DND-41 (cell line): ENCODE measurements around the gene KLRC2.
"Not testable (repeated sequence)": the region's sequence is repeated elsewhere in the genome, so short reads cannot be mapped to it uniquely, and the experiment has no call there.

Experiments used
- ATAC-seq: fragments of 200-7000 bp; cut with Tn5 transposase; 3 replicates; pipeline ENCODE4 v1.9.1; 2021; ENCODE audit warnings: low read depth; ENCODE audit not compliant: insufficient read depth
- DNase-seq: peaks from one replicate; pipeline ENCODE4 v3.0.0-alpha.2; 2020
- H2AFZ ChIP-seq: 2 replicates; pipeline ENCODE4 v1.6.0; 2012; ENCODE audit warnings: low read depth, low read length
- H3K27ac ChIP-seq: 2 replicates; pipeline ENCODE4 v1.5.1; 2012; ENCODE audit warnings: low read length, inconsistent platforms
- H3K27me3 ChIP-seq: fragments of 200-600 bp; sonication (generic); 2 replicates; pipeline ENCODE4 v1.6.0; 2012; ENCODE audit warnings: low read length, mild to moderate bottlenecking, inconsistent platforms; ENCODE audit not compliant: insufficient read depth, poor library complexity
- H3K36me3 ChIP-seq: 2 replicates; pipeline ENCODE4 v1.5.1; 2012; ENCODE audit warnings: low read length, inconsistent platforms; ENCODE audit not compliant: insufficient read depth
- H3K4me1 ChIP-seq: 2 replicates; pipeline ENCODE4 v1.5.1; 2012; ENCODE audit warnings: mild to moderate bottlenecking, low read length; ENCODE audit not compliant: insufficient read depth
- H3K4me2 ChIP-seq: 2 replicates; pipeline ENCODE4 v1.6.0; 2012; ENCODE audit warnings: mild to moderate bottlenecking, moderate library complexity, low read length, inconsistent platforms; ENCODE audit not compliant: insufficient read depth
- H3K4me3 ChIP-seq, 2 experiments: fragments of 200-600 bp in 1 of 2; shearing (Covaris generic) in 1 of 2; 2 replicates each; pipeline ENCODE4 v1.5.1; 2012 to 2016; ENCODE audit warnings: inconsistent platforms in 2 of 2, low read length in 2 of 2, mild to moderate bottlenecking in 2 of 2, low read depth in 1 of 2, moderate library complexity in 1 of 2
- H3K79me2 ChIP-seq: 2 replicates; pipeline ENCODE4 v1.6.0; 2012; ENCODE audit warnings: low read length, inconsistent platforms; ENCODE audit not compliant: insufficient read depth
- H3K9ac ChIP-seq: 2 replicates; pipeline ENCODE4 v1.6.0; 2012; ENCODE audit warnings: low read depth, mild to moderate bottlenecking, inconsistent platforms, low read length, moderate library complexity
- H3K9me3 ChIP-seq: 2 replicates; pipeline ENCODE4 v1.5.1; 2012; ENCODE audit warnings: low read length, moderate library complexity, mild to moderate bottlenecking, inconsistent platforms; ENCODE audit not compliant: insufficient read depth, severe bottlenecking
- H4K20me1 ChIP-seq: 2 replicates; pipeline ENCODE4 v1.6.0; 2012; ENCODE audit warnings: low read length; ENCODE audit not compliant: insufficient read depth
- EZH2 ChIP-seq: IDR thresholded peaks from 3 replicates; pipeline ENCODE4 v1.6.1; 2012; ENCODE audit warnings: borderline replicate concordance, low read depth, mild to moderate bottlenecking, moderate library complexity, low read length, inconsistent platforms; ENCODE audit not compliant: severe bottlenecking
- TF ChIP-seq, protein P1 (sequence below): IDR thresholded peaks from 2 replicates; pipeline ENCODE4 v1.5.1; 2012; ENCODE audit warnings: borderline replicate concordance, low read length, moderate library complexity, mild to moderate bottlenecking; ENCODE audit not compliant: poor library complexity, severe bottlenecking; ENCODE audit errors: extremely low read depth

Gene KLRC2

GRCh38 chr12:10430623-10431022 lies 5.2 kb downstream of the KLRC2 start:
- not testable (repeated sequence) for DNase-seq, H3K27me3 ChIP-seq, H4K20me1 ChIP-seq, H3K9me3 ChIP-seq, H3K9ac ChIP-seq, H2AFZ ChIP-seq, H3K4me1 ChIP-seq, H3K79me2 ChIP-seq, H3K36me3 ChIP-seq, ATAC-seq, H3K27ac ChIP-seq, H3K4me2 ChIP-seq, H3K4me3 ChIP-seq

DNA sequence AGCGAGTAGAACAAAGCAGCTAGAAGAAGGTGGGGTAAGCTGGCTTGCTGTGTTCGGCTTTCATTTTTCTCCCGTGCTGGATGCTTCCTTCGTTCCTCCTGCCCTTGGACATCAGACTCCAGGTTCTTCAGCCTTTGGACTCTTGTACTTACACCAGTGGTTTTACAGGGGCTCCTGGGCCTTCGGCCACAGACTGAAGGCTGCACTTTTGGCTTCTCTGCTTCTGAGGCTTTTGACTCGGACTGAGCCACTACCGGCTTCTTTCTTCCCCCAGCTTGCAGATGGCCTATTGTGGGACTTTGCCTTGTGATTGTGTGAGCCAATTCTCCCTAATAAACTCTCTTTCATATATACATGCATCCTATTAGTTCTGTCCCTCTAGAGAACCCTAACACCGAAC lies 9.9 kb downstream of the KLRC2 start:
- not testable (repeated sequence) for H3K4me3 ChIP-seq, H3K9me3 ChIP-seq, H2AFZ ChIP-seq, DNase-seq, H4K20me1 ChIP-seq, H3K4me2 ChIP-seq, H3K4me1 ChIP-seq, ATAC-seq, H3K9ac ChIP-seq, H3K36me3 ChIP-seq, H3K79me2 ChIP-seq, H3K27me3 ChIP-seq, H3K27ac ChIP-seq

GRCh38 chr12:10424260-10424899 lies 11.4 kb downstream of the KLRC2 start:
- H3K79me2 ChIP-seq, H3K27ac ChIP-seq, H3K27me3 ChIP-seq, H3K9me3 ChIP-seq, H3K9ac ChIP-seq, H4K20me1 ChIP-seq, H2AFZ ChIP-seq, H3K4me1 ChIP-seq, DNase-seq, H3K4me2 ChIP-seq, H3K36me3 ChIP-seq, ATAC-seq, H3K4me3 ChIP-seq: not testable (repeated sequence)

GRCh38 chr12:10422159-10422558 lies 13.7 kb downstream of the KLRC2 start:
- not testable (repeated sequence) for H3K9me3 ChIP-seq, H3K4me2 ChIP-seq, DNase-seq, H3K4me3 ChIP-seq, H4K20me1 ChIP-seq, H3K36me3 ChIP-seq, ATAC-seq, H3K4me1 ChIP-seq, H3K9ac ChIP-seq, H3K27me3 ChIP-seq, H3K27ac ChIP-seq, H2AFZ ChIP-seq, H3K79me2 ChIP-seq

DNA sequence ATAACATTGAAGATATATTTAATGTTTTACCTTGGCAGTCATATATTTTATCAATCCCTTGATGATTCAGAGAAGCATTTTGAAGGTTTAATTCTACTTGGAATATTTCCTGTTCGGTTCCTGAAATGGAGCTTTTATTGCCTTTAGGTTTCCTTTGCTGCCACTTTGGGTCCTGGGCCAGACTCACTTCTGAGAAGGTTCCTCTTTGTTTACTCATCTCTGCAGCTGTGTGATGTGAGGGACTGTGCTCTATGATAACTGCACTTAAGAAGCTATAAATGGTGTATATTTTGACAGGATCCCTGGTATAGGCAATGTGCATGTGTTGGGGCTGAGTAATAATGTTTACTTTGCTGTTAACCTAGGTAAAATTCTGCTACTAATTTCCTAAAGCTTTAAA lies 15.5 kb downstream of the KLRC2 start, which contains the start of gene KLRC3:
KLRC3 (minus strand) TSS at position 262 of the 400 bp plus-strand sequence; CDS start at position 217, 45 bp downstream.
- not testable (repeated sequence) for H3K9ac ChIP-seq, H3K36me3 ChIP-seq

GRCh38 chr12:10409392-10409791 lies 26.4 kb downstream of the KLRC2 start, which contains the start of gene KLRC4:
Gene KLRC4 (minus strand): TSS chr12:10409757. CDS start chr12:10409575, 182 bp downstream.
- Histone ChIP-seq H3K4me2 (no peak within 1 kb of the TSS), H3K36me3 (no peaks in the 10 kb centered on the region), H3K4me3 (no peak within 1 kb of the TSS), H3K79me2 (no peaks in the 10 kb centered on the region), H2AFZ (no peak within 1 kb of the TSS), H3K27ac (no peak within 1 kb of the TSS), H4K20me1 (no peaks in the 10 kb centered on the region), H3K9ac (no peak within 1 kb of the TSS), H3K27me3 (no peaks in the 10 kb centered on the region), H3K9me3 (no peaks in the 10 kb centered on the region), H3K4me1 (no peaks in the 10 kb centered on the region)
- DNase-seq = no peak
- ATAC-seq = no peak
- no peak for TF ChIP-seq EZH2
- TF ChIP-seq, protein P1, sequence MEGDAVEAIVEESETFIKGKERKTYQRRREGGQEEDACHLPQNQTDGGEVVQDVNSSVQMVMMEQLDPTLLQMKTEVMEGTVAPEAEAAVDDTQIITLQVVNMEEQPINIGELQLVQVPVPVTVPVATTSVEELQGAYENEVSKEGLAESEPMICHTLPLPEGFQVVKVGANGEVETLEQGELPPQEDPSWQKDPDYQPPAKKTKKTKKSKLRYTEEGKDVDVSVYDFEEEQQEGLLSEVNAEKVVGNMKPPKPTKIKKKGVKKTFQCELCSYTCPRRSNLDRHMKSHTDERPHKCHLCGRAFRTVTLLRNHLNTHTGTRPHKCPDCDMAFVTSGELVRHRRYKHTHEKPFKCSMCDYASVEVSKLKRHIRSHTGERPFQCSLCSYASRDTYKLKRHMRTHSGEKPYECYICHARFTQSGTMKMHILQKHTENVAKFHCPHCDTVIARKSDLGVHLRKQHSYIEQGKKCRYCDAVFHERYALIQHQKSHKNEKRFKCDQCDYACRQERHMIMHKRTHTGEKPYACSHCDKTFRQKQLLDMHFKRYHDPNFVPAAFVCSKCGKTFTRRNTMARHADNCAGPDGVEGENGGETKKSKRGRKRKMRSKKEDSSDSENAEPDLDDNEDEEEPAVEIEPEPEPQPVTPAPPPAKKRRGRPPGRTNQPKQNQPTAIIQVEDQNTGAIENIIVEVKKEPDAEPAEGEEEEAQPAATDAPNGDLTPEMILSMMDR = no peak

More for the DNA sequence above, 15.5 kb downstream of the KLRC2 start, which contains the start of gene KLRC3:
- H3K9me3 ChIP-seq, H3K27ac ChIP-seq, ATAC-seq, H4K20me1 ChIP-seq, H3K27me3 ChIP-seq, H3K4me1 ChIP-seq, H3K79me2 ChIP-seq, H2AFZ ChIP-seq, DNase-seq, H3K4me2 ChIP-seq, H3K4me3 ChIP-seq: not testable (repeated sequence)
